ENCODE results near the gene ZBTB6.

ZBTB6 gene, protein sequence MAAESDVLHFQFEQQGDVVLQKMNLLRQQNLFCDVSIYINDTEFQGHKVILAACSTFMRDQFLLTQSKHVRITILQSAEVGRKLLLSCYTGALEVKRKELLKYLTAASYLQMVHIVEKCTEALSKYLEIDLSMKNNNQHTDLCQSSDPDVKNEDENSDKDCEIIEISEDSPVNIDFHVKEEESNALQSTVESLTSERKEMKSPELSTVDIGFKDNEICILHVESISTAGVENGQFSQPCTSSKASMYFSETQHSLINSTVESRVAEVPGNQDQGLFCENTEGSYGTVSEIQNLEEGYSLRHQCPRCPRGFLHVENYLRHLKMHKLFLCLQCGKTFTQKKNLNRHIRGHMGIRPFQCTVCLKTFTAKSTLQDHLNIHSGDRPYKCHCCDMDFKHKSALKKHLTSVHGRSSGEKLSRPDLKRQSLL

DNA sequence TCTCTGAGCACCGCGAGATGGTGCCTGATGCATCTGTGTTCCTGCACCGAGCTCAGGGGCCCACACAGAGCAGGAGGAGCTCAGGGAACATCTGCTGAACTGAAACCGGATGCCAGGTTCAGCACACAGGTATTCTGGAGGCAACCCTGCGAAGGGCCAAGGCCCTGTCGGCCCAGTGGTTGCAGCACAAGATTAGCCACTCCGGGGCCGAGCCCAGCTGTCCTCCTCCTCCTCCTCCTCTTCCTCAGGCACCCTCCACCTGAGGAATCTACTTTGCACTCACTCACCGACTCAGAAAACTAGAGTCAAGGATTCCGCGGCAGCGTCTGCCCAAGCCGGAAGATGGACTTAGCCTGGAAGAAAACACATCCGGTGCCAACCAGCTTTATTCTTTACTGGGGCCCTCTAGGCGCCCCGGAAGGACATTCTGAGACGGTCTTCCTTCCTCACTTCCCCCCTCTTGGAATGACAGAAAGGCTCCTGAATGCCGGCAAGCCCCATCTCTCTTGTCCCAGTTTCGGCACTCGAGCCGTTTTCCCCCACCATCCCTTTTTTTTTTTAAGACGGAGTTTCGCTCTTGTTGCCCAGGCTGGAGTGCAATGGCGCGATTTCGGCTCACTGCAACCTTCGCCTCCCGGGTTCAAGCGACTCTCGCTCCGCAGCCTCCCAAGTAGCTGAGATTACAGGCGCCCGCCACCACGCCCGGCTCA is at the start of gene ZBTB6:
TSS of gene ZBTB6 (minus strand) at position 360 of the 710 bp plus-strand sequence. CDS start 1,251 bp downstream, outside the sequence.
- DNase-seq (ENCODE audit: low spot score) = peak; percentile 93

DNA sequence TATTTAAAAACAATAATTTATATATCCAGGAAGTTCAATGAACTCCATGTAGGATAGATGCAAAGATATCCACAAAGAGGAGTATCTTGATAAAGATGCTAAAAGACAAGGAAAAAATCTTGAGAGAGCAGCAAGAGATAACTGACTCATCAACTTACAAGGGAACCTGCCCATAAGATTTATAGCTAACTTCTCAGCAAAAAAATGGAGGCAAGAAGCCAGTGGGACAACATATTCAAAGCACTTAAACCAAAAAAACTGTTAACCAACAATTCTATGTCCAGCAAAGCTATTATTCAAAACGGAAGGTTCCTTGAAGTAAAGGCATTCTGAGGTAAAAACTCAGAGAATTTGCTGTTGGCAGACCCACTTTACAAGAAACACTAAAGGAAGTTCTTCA is 48.0 kb upstream of the ZBTB6 start:
- no peak for DNase-seq (ENCODE audit: low spot score)

DNA sequence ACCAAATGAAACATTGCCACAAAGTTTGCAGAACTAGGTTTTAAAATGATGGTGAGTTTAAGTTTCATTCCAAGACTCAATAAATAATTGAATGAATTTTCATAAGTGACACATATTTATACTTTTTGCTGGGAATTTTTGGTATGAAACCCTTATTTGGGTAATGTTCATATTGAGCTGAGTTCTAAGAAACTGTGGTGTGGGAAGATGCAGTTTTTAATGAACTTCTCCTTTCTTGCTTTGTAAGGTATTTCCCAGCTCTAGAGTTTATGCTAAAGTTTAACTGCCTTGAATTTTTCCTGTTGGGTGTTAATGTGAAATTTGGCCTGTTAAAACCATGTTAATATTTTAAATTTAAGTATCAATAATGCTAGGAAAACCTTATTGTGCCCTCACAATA is 42.8 kb upstream of the ZBTB6 start:
- DNase-seq (ENCODE audit: low spot score) = no peak

DNA sequence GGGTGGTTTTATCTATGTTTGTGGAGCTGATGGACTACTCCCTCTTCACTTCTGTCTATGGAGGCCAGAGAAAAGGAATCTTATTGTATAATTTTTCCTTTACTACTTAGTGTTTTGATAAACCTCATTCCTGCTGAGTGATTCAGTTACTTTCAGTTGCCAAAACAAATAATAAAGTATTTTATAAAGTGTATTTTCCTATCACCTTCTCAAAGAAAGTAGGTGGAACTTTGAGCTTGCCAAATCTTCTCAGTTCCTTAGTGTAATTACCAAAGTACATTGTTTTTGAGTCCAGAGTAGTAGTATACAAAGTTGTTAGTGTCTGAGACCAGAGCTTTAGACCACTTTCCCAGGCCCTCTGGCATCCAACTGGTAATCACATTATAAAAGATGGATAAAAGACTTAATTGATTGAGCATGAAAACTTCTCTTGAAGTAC is 41.1 kb upstream of the ZBTB6 start:
- DNase-seq (ENCODE audit: low spot score) = no peak

DNA sequence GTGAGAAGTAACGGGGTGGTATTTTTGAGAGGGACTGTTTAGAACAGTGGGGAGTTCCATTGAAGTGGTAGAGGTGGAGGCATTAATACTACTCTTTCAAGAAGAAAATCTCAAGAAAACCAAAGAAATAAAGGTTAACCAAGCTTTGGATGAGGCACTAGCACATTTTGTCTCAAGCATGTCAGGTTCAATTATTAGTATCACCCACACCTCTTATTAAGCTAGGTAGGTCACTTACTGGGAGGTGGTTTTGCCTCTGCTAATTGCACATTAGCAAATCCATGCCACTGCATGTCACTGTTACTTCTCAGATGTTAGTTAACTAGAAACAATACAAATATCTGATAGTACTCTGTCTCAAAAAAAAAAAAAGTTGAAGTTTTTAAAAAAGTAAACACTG is 37.9 kb upstream of the ZBTB6 start:
- DNase-seq (ENCODE audit: low spot score) = no peak

DNA sequence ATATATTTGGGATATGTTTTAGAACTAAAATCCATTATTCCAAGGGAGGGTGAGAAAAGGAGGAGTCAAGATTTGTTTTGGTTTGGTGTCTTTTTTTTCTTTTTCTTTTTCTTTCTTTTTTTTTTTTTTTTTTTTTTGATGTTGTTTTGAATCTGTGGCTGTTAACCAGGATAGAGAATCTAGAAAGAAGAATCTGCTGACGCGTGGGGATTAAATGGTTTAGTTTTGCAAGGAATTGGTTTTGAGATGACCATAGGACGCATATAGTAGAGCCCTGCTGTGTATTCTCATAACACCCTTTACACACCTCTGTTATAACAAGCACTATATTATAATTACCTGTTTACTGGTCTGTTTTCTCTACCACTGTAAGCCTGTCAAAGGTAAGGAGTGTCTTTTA is 37.1 kb upstream of the ZBTB6 start:
- no peak for DNase-seq (ENCODE audit: low spot score)

DNA sequence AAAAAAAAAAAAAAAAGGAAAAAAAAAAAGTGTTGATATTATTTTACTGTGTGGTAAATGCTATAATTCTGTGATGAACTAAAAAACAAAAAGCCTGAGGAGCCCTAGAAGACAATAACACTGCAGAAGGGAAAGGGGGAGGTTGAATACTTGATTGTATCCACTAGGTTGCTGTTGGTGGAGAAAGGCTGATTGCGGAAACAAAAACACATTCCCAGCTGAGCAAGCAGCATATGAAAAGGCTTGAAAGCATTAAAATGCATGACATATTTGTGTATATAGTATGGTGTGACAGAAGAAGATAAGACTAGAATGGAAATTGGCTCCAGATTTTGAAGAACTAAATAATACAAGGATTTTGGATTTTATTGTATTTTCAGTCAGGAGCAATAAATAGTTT is 36.6 kb upstream of the ZBTB6 start:
- peak; percentile 53 for DNase-seq (ENCODE audit: low spot score)

DNA sequence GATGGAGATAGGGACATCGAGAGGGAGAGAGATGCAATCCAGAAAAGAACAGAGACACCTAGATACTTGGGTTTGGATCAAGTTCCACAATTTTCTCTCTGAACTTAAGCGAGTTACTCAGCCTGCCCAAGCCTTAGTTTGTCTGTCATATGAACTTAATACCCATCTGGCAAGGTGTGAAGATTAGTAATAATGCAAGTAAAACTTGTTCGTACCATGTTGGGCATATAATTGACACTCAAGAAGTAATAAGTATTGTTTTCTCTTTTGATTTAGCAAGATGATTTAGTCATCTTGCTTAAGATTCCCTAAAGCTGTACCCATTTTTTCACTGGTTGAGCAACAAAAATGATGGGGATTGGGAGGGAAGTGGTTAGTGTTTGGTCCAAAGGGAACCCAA is 35.2 kb upstream of the ZBTB6 start:
- no peak for DNase-seq (ENCODE audit: low spot score)

DNA sequence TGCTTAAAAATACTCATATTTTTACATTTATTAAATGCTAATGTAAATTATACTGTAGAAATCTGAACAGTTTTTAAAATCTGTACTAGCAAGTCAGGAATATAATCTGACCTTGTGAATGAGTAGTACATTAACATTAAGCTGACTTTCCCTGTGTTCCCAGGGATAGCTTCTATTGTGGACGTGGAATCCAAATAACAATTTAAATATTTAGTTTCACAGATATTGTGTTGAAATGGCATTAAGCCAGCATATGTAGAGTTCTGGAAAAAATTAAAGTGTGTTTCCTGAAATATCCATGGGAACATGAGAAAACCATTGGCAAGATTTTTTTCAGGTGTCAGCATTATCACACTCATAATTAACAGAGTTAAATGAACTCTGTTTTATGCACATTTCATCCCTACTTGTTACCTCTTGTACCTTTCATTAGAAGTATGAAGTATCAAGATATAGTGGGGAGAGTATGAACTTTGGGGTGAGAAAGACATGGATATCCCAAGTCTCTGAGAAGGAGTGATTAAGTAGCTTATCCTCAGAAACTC is 33.4 kb upstream of the ZBTB6 start:
- DNase-seq (ENCODE audit: low spot score) = no peak

DNA sequence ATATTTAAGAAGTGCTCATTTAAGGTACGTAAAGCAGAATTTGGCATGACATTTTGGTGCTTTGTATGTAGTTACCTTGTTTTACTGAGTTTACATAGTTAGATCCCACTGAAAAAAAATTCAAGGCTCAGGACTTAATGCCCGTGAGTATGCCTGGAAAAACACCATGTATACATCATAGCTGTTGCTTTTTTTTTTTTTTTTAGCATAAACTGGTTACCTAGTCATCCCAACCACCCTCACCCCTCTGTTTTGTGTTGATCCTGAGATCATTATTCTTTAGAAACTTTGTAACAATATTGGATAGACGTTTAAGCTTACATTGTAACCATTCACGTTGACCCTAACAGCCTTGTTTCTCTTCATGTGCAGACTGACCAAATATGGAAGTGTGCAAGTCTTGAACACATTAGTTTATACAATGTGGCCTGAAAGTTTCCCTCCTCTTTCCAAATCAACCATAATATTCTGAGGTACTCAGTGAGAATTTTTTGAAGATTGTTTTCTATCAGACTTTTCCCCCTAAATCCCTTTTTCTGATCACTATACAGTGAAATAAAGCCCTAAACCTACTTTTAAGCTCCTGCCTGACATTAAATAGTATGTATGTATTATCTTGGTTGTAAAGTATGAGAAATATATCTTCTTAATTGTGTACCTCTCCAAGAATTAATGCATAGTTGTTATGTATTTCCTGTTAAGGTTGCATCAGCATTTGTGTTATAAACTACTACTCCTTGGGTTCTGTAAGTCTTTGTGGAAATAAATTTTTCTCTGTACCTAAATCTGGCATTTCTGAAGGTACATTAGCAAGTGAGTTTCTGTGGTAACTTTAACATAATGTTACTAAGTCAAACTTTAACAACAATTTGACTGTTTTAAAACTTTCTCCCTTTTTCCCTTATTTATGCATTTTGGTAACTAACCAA is 32.1 kb upstream of the ZBTB6 start:
- no peak for DNase-seq (ENCODE audit: low spot score)

DNA sequence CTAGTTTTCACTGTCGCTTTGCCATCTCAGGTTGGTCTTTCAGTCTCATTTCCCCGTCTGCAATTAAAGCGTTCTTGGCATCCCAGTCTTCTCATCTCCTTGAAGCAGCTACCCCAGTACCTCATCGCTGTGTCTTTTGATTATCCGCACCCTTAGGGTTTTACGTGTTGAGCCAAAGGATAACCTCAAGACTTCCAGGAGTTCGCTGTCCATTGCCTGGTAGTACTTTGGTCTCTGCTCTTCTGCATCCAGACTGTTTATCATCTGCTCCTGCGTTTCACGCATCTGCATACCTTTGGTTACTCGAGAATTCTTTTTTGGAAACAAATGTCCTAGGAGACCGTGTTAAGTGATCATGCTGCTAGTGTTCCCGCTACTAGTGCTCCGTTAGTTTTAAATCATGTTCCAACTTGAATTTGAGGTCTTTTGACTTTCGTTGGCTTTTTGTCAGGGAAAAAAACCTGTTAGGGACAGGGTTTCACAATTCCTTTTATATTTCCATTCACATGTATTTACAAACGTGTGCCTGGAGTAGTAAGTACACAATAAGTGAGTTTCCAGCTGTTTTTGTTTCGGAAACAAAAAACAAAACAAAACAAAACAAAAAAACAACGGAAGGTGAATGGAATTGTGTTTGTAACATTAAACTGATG is 28.6 kb upstream of the ZBTB6 start:
- DNase-seq (ENCODE audit: low spot score) = peak; percentile 14

DNA sequence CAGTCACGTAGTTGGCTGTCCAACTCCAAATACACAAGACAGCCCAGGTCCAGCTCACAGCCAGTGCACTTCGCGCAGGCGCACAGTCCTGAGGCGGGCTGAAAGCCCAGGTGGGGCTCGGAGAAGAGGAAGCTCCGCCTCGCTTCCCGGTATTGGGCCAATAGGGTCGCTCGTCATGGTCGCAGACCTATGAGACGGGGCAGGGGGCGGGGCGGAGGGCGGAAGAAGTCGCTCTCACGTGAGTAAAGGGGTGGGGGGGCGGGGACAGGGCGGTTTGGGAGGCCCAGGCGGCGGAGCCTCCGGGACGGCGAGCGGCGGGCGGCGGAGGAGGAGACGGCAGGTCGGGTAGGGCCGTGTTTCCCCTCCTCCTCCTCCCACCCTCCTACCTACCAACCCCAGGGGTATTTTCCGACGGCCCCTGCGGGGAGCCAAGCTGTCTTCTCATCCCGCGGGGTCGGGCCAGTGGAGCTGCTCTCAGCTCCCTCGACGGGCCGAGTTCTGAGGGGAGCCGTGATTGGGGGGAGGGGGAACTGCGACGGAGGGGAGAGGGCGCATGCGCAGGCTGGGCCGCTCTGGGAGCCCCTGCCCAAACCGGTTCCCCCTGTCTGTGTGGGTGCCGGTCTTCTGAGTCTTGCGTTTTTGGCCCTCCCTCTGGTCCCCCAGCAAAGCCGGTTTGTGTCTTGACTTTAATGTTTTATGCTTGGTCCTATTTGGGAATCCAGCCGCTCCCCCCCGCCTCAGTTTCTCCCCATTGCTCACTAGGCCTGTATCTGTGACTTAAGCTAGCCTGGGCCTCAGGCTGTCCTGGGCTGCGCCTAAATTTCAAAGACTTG is 27.8 kb upstream of the ZBTB6 start, which contains the start of gene RABGAP1:
TSS of gene RABGAP1 (plus strand) at position 272 of the 833 bp plus-strand sequence. CDS start 16,040 bp downstream, outside the sequence.
- peak; percentile 99 for DNase-seq (ENCODE audit: low spot score)

DNA sequence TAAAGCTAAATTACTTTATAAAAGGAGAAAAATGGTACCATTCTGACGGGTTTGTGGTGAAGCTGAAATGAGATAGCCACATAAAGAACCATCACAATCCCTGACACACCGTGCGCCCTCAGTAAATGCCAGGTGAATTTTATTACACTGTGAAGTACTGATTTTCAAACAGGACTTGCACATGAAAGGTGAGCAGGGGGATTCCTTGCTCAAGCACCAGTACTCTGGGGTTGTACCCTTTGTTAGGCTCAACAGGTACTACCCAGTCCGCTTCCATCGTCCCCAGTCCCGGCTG is 27.3 kb upstream of the ZBTB6 start:
- no peak for DNase-seq (ENCODE audit: low spot score)

DNA sequence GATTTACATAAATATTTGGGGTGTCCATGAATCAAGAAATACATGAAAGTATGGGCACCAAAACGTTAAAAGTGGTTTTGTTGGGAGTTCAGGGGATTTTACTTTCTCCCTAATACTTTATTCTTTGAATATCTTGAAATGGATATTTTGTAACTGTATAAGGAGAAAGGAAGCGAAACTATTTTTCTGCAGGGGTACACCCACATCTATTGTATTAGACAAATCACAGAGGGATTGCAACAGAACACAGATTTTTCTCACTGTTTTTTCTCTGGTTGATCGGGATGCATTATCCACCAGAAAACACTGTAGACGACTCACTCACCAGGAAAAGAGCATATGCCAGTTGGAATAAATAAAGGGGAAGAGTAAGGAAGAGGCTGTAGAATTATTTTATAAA is 26.5 kb upstream of the ZBTB6 start:
- DNase-seq (ENCODE audit: low spot score) = no peak

DNA sequence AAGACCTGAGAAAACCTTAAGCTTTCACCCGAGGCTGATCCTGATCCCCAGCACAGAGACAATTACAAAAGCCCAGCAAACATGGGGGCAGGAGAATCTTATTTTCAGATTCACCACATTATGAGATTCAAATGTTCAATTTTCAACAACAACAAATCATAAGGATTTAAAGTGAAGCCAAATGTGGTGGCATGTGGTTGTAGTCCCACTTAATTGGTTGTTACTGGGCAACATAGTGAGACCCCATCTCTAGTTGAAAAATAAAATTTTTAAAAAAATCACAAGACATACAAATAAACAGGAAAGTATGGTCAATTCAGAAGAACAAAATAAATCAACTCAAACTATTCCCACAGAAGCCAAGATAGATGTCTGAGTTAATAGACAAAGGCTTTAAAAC is 23.8 kb upstream of the ZBTB6 start:
- DNase-seq (ENCODE audit: low spot score) = no peak

DNA sequence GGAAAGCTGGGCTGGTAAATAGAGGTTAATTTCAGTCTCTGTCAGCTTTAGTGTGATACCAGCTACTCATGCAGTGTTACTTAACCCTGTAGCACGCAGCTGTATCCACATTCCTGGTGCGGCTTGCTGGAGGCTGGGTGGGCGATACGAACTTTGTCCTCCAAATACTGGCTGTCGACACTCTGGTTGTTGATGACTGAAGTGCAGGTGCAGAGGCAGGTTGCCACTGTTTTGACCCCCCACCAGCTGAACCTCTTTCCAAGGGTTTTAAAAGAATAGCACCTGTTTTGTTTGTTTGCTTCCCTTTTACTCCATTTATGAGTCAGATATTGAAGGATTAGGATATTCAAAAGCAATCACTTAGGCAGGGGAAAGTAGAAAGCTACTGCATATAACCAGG is 23.3 kb upstream of the ZBTB6 start:
- DNase-seq (ENCODE audit: low spot score) = no peak

DNA sequence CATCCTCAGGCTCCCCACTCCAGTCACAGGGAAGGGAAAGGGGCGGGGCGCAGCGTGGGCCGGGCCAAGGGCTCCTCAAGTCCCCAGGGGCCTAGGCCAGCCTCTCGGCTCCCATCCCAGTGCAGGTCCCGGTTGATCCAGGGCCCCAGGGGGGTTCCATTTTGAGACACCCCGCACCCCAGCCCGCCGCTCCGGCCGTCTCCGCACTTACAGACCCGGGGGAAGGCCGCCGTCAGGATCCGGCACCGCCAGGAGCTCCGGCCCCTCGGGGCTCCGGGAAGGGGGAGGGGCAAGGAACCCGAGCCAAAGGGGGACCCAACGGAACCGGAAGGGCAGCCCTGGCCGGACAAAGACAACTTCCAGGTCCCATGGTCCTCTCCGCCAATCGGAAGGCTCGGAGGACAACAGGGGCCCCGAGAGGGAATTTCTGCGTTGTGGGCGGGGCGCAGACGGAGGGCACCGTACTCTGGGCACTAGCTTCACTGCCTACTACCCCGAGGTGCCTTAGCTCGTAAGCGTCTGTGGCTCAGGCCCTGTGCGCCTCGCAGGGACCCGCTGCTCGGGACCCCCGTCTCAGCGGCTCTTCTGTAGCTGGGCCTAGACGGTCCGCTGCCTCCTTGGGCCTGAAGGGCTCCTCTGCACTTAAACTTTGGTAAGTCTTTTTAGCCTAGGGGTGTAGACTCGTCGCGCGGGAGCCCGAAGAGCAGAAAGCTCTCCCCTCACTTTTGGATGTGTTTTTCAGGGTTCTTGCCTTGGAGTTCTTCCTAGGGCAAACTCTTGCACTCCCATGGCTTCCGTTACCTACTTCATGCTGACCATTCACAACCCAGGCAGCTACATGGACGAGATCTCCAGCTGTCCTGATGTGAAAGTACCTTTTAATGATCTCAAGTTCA is 18.4 kb upstream of the ZBTB6 start, which contains the start of gene ZBTB26:
TSS of gene ZBTB26 (minus strand) at position 287 of the 896 bp plus-strand sequence. CDS start 11,578 bp downstream, outside the sequence.
- DNase-seq (ENCODE audit: low spot score) = peak; percentile 95

DNA sequence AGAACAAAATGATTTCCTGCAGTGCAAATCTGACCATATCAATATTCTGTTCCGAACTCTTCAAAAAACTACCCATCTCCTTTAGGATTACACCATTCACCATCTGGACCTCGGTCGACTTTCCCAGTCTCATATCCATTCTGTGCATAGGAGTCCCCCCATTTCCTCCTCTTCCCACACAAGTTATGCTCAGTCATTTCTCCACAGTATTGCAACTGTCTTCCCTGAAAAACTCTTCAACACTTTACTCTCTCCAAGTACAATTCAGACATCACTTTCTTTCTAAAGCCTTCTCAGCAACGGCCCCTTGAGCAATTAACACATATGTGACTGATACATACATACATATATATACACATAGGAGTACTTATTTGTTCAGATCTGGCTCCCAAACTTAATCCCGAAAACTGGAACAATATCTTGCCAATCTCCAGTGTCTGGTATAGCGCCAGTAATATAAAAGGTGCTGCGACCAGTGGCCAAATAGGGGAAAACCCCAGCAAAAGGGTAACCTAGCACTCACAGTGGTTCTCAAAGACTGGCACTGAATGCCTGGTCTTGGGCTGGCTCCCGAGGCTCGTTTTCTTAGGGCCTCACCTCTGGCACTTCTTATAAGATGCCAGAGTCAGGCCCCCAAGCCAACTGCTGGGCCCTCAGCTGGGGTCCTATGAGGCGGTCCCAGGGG is 17.6 kb upstream of the ZBTB6 start:
- no peak for DNase-seq (ENCODE audit: low spot score)

All from Ammon's horn (tissue), 1 donor.